Panc1 (cell line): ENCODE results near the gene CDH23. TPM values are rescaled to one million over a fixed set of nuclear protein-coding genes. Genes with fewer than 3 reads are reported as not detected.

Experiments
- ATAC-seq: fragments of 200-7000 bp; cut with Tn5 transposase; 2 replicates; pipeline ENCODE4 v1.9.1; 2020; ENCODE audit warnings: mild to moderate bottlenecking, moderate library complexity
- BruUV-seq: library from RNA; stranded (reverse); fragments of 400-500 nt; replicated peaks from 2 replicates; lab custom pipeline; 2021; lab: Mats Ljungman, UMichigan
- CTCF ChIA-PET: fragments of 300-600 bp; sonication (Branson Sonifier 250); formaldehyde crosslinking; loops from one replicate; lab custom pipeline; 2022; ENCODE audit warnings: antibody characterized with exemption; lab: Charles Lee
- POLR2A ChIA-PET: fragments of 300-600 bp; sonication (Branson Sonifier 250); formaldehyde crosslinking; loops from one replicate; lab custom pipeline; 2022; ENCODE audit warnings: antibody characterized with exemption; lab: Charles Lee
- DNase-seq: peaks from one replicate; pipeline ENCODE4 v3.0.0-alpha.2; 2010; ENCODE audit warnings: low read depth, low spot score
- H3K27ac ChIP-seq: 2 replicates; pipeline ENCODE4 v1.5.1; 2011; ENCODE audit warnings: mild to moderate bottlenecking, low read length, inconsistent platforms
- H3K27me3 ChIP-seq: fragments of 200-500 bp; sonication (Bioruptor generic); 2 replicates; pipeline ENCODE4 v1.6.0; 2014; ENCODE audit warnings: low read length, inconsistent platforms; ENCODE audit not compliant: control insufficient read depth, insufficient read depth
- H3K36me3 ChIP-seq: fragments of 200-500 bp; sonication (Bioruptor generic); 2 replicates; pipeline ENCODE4 v1.5.1; 2014; ENCODE audit warnings: inconsistent platforms, mild to moderate bottlenecking, low read length, moderate library complexity; ENCODE audit not compliant: control insufficient read depth, insufficient read depth
- H3K4me1 ChIP-seq: 2 replicates; pipeline ENCODE4 v1.5.1; 2011; ENCODE audit warnings: inconsistent platforms, mild to moderate bottlenecking, low read length, moderate library complexity; ENCODE audit not compliant: control insufficient read depth, insufficient read depth
- H3K4me3 ChIP-seq, 2 experiments: 2 replicates each; pipeline ENCODE4 v1.5.1; 2011 to 2012; ENCODE audit warnings: low read depth in 2 of 2, low read length in 2 of 2, mild to moderate bottlenecking in 2 of 2, inconsistent platforms in 1 of 2, moderate library complexity in 1 of 2
- H3K9me3 ChIP-seq: fragments of 200-500 bp; sonication (Bioruptor generic); 2 replicates; pipeline ENCODE4 v1.5.1; 2014; ENCODE audit warnings: low read depth, mild to moderate bottlenecking, inconsistent platforms, low read length, moderate library complexity; ENCODE audit not compliant: control insufficient read depth, insufficient read depth
- CTCF ChIP-seq: fragments of 450-650 bp; IDR thresholded peaks from 2 replicates; pipeline ENCODE4 v1.5.1; 2017; ENCODE audit warnings: mild to moderate bottlenecking
- POLR2AphosphoS5 ChIP-seq: IDR thresholded peaks from 2 replicates; pipeline ENCODE4 v1.6.1; 2012; ENCODE audit warnings: mild to moderate bottlenecking, low read depth, low read length, moderate library complexity
- REST ChIP-seq, 2 experiments: IDR thresholded peaks; 2 replicates each; pipeline ENCODE4 v1.6.1; 2011 to 2012; ENCODE audit warnings: low read depth in 2 of 2, control low read depth in 1 of 2, low read length in 1 of 2, mild to moderate bottlenecking in 1 of 2, moderate library complexity in 1 of 2; ENCODE audit not compliant: insufficient read depth in 1 of 2
- SIN3A ChIP-seq: IDR thresholded peaks from 2 replicates; pipeline ENCODE4 v1.6.1; 2012; ENCODE audit warnings: low read depth, mild to moderate bottlenecking, low read length, moderate library complexity, borderline replicate concordance; ENCODE audit not compliant: insufficient read depth
- TCF7L2 ChIP-seq: IDR thresholded peaks from 2 replicates; pipeline ENCODE4 v1.6.1; 2011; ENCODE audit warnings: mild to moderate bottlenecking, low read depth, low read length, inconsistent platforms
- in situ Hi-C: cut with HindIII; loops from 2 replicates; pipeline ENCODE4 v1.10.0; 2016; ENCODE audit warnings: low sequenced_read_pairs, low pct_unique_long_range_greater_than_20kb
- intact Hi-C: fragments of 100-400 bp; cut with micrococcal nuclease; formaldehyde crosslinking; loops from one replicate; pipeline ENCODE4 v1.10.0; 2022; ENCODE audit not compliant: unreplicated experiment
- total RNA-seq: library from RNA; stranded (reverse); gene quantifications from one replicate; pipeline ENCODE4 v1.2.1, GENCODE V29; 2021; ENCODE audit not compliant: unreplicated experiment

The CDH23 gene
- total RNA-seq, 1 experiment from 2014 or later: 2.7 TPM

- H3K9me3 ChIP-seq: no peaks in the 10 kb centered on the region
- H3K4me3 ChIP-seq: no peak overlapping the region
- H3K4me1 ChIP-seq: no peaks in the 10 kb centered on the region; the same call in 1 of the 2 replicates
- BruUV-seq: no TSS peak
- H3K27ac ChIP-seq: no peak overlapping the region
- ChIA-PET POLR2A (no interaction called here), CTCF (interaction anchor here (0.7 kb wide), 1 partner anchor 32 kb away, joined by 9 read pairs; no protein-coding TSS in a partner anchor)
- ATAC-seq (no peak), DNase-seq (no peak)
- in situ Hi-C loops (no loop called here), intact Hi-C loops (no loop called here)
- H3K27me3 ChIP-seq: no peaks in the 10 kb centered on the region
- TF ChIP-seq POLR2AphosphoS5: no peak
- H3K36me3 ChIP-seq: no peaks in the 10 kb centered on the region
These were observed 30.5 kb downstream of the CDH23 start for GRCh38 chr10:71427246-71427645.

DNA sequence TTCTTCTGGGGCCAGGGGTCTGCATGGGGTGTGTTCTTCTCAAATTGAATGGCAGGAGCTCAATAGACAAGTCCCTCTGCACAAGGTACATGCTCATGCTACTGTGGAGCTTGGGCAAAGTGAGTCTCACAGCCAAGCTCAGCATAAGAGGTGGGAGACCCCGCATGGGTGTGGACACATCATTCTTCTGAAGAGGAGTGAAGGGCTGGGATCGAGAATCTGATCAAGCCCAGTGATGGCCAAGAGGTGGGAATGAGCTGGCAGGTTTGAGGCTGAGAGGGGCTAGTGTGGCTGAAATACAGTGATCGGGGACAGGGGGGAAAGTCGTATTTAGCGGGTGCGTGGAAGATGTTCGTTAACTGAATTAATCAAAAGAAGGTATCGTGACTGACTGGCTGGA, 32.6 kb downstream of the CDH23 start:
- no peak for ATAC-seq
- no peak for TF ChIP-seq REST (IDR thresholded peaks at IDR 0.05; ENCODE audit: insufficient read depth in 1 of 2, low read depth in 2 of 2, low read length in 1 of 2)
- CTCF ChIA-PET: no interaction called here
- no peaks in the 10 kb centered on the region for H3K9me3 ChIP-seq
- POLR2A ChIA-PET: no interaction called here
- no peaks in the 10 kb centered on the region for H3K36me3 ChIP-seq
- no peak overlapping the region for H3K4me3 ChIP-seq
- no TSS peak for BruUV-seq
- in situ Hi-C loops: no loop called here
- no peaks in the 10 kb centered on the region for H3K27me3 ChIP-seq
- intact Hi-C loops: no loop called here
- no peak overlapping the region for H3K27ac ChIP-seq
- no peaks in the 10 kb centered on the region; the same call in 1 of the 2 replicates for H3K4me1 ChIP-seq
- no peak for DNase-seq

DNA sequence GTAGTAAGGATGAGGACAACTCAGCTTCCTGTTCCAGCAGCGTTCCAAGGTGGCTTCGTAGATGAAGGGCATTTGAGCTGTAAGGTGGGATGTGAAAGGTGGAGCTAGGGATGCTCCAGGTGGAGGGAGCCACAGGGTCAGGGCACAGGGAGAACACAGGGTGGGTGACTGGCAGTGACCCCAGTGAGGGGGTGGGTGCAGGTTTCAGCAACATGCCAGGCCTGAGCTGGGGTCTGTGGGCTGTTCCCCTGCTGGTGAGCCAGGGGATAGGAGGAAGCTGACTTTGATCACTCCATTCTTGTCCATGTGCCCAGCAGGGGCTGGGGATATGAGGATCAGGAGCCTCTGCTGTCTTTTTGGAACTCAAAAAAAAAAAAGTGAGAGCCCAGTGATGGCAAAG, 33.2 kb downstream of the CDH23 start:
- ChIA-PET CTCF (interaction anchor here (0.5 to 0.9 kb wide), 2 partner anchors 42 to 131 kb away, joined by 3 to 4 read pairs; no protein-coding TSS in a partner anchor), POLR2A (interaction anchor here (0.7 kb wide), 1 partner anchor 67 kb away, joined by 3 read pairs; no protein-coding TSS in a partner anchor)
- intact Hi-C loops (no loop called here), in situ Hi-C loops (no loop called here)
- no TSS peak for BruUV-seq
- Histone ChIP-seq H3K27me3 (no peaks in the 10 kb centered on the region), H3K4me1 (no peaks in the 10 kb centered on the region; the same call in 1 of the 2 replicates), H3K27ac (no peak overlapping the region), H3K36me3 (no peaks in the 10 kb centered on the region), H3K4me3 (no peak overlapping the region), H3K9me3 (no peaks in the 10 kb centered on the region)
- no peak for DNase-seq
- no peak for ATAC-seq
- TF ChIP-seq TCF7L2: no peak
- TF ChIP-seq REST (IDR thresholded peaks at IDR 0.05; ENCODE audit: insufficient read depth in 1 of 2, low read depth in 2 of 2, low read length in 1 of 2): no peak
- TF ChIP-seq SIN3A: no peak
- TF ChIP-seq CTCF: no peak
- no peak for TF ChIP-seq POLR2AphosphoS5
